Measurements from ENCODE around the gene PAF1.

DNA sequence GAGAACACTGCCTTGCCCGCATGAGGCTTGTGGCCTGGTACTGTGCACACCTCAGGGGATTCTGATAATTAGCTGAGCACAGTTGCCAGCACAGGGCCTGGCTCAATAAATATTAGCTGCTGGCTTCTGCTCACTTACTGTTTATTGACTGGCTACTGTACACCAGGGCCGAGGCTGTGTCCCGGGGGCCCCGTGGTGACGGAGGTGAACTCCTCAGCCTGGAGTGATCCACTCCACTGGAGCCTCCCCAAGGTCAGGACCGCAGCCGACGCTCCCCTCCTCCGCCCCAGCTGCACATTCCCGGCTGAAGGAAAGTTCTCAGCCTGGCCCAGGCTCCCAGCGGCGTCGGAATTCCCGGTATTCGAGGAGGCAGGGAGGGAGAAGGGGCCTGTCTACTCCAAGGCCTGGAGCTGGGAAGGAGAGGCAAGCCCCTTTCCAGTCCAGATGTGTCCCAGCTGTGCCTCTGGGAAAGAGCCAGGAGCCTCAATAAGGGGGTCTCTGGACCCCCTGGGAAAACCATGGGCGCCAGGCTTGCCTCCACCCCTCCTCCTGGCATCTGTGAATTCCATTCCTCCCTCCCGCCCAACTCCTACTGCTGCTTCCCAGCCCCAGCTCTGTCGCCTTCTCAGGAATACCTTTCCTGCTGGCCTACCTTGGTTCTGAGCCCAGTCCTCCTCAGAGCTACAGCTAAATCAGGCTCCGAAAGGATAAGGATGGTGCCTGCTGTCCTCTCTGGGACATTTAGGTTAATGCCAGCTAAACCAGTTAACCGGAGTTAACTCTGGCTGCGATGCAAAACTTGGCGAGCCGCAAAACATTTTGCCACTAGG, 37.6 kb upstream of the PAF1 start:
- TF ChIP-seq, protein P1, sequence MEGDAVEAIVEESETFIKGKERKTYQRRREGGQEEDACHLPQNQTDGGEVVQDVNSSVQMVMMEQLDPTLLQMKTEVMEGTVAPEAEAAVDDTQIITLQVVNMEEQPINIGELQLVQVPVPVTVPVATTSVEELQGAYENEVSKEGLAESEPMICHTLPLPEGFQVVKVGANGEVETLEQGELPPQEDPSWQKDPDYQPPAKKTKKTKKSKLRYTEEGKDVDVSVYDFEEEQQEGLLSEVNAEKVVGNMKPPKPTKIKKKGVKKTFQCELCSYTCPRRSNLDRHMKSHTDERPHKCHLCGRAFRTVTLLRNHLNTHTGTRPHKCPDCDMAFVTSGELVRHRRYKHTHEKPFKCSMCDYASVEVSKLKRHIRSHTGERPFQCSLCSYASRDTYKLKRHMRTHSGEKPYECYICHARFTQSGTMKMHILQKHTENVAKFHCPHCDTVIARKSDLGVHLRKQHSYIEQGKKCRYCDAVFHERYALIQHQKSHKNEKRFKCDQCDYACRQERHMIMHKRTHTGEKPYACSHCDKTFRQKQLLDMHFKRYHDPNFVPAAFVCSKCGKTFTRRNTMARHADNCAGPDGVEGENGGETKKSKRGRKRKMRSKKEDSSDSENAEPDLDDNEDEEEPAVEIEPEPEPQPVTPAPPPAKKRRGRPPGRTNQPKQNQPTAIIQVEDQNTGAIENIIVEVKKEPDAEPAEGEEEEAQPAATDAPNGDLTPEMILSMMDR (IDR thresholded peaks at IDR 0.05) = no peak
- TF ChIP-seq POLR2A (IDR thresholded peaks at IDR 0.05) (no peak), POLR2AphosphoS5 (IDR thresholded peaks at IDR 0.05; ENCODE audit: insufficient read depth in 1 of 2, low read depth in 1 of 2) (peak in 1 of 2 donors; percentile 58)
